Activated naive CD8-positive, alpha-beta T cell treated with anti-CD3 and anti-CD28 coated beads, Interleukin-2, amount 50 U/mL, for 24 hours (primary cell): Measurements from ENCODE around the gene KANK4.
"Not testable (repeated sequence)": the region's sequence is repeated elsewhere in the genome, so short reads cannot be mapped to it uniquely, and the experiment has no call there.

ENCODE experiments used
- ATAC-seq: fragments of 150-1000 bp; cut with Tn5 transposase; one replicate; pipeline ENCODE4 v1.10.0; 2021
- DNase-seq: peaks from one replicate; pipeline ENCODE4 v3.0.0; 2021
- H3K27ac Mint-ChIP-seq: one replicate; pipeline ENCODE4 v1.8.0; 2021; ENCODE audit warnings: mild to moderate bottlenecking, mixed read lengths
- H3K27me3 Mint-ChIP-seq: one replicate; pipeline ENCODE4 v1.8.0; 2021; ENCODE audit warnings: mixed read lengths
- H3K36me3 Mint-ChIP-seq: one replicate; pipeline ENCODE4 v1.8.0; 2021; ENCODE audit warnings: low read depth, mixed read lengths
- H3K4me1 Mint-ChIP-seq: one replicate; pipeline ENCODE4 v1.8.0; 2021; ENCODE audit warnings: mixed read lengths
- H3K4me3 Mint-ChIP-seq: one replicate; pipeline ENCODE4 v1.8.0; 2021; ENCODE audit warnings: mild to moderate bottlenecking, moderate library complexity, mixed read lengths
- H3K9me3 Mint-ChIP-seq: one replicate; pipeline ENCODE4 v1.8.0; 2021; ENCODE audit warnings: mixed read lengths

KANK4 gene

DNA sequence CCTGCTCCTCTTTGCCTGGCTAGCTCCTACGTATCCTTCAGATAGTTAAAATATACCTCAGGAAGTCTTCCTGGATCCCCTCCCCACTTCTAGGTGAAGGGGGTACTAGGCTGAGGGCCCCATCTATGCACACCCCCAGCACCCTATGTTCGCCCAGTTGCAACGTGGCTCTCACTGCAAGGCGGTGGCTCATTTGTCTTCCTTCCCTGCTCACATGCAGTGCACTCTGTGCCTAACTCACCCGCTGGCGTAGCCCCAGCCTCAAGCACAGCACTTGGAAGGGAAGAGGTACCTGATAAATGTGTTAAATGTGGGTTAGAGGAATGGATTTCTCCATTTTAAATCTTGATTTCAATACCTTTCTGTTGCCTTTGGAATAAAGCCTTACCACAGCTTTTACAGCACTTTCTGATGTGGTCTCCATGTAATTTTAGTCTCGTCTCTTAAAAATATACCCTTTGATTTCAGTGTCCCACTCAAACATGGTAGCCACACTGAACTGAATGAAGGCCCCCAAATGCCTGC, 85.2 kb downstream of the KANK4 start:
- H3K27ac Mint-ChIP-seq: no peak overlapping the region

DNA sequence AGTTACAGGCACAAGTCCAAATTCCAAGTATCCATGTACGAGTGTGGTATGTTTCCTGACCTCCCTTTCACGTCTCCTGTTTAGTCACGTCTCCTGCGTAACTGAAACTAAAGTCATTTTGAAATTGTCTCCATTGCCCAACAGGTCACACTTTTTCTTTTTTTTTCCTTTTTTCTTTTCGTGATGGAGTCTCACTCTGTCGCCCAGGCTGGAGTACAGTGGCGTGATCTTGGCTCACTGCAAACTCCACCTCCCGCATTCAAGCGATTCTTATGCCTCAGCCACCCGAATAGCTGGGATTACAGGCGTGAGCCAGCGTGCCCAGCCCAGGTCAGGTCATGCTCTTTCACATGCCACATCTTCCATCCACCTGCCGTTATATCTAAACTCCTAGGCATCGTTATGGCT, 86.4 kb downstream of the KANK4 start:
- Mint-ChIP-seq H3K36me3 (no peaks in the 10 kb centered on the region), H3K27me3 (no peaks in the 10 kb centered on the region), H3K4me1 (no peaks in the 10 kb centered on the region), H3K4me3 (no peak overlapping the region), H3K27ac (no peak overlapping the region), H3K9me3 (no peaks in the 10 kb centered on the region)
- ATAC-seq (no peak), DNase-seq (no peak)

More for the DNA sequence above, 85.2 kb downstream of the KANK4 start:
- Mint-ChIP-seq H3K9me3 (no peaks in the 10 kb centered on the region), H3K4me1 (no peaks in the 10 kb centered on the region), H3K36me3 (no peaks in the 10 kb centered on the region), H3K27me3 (no peaks in the 10 kb centered on the region), H3K4me3 (no peak overlapping the region)
- DNase-seq: no peak
- ATAC-seq: no peak

DNA sequence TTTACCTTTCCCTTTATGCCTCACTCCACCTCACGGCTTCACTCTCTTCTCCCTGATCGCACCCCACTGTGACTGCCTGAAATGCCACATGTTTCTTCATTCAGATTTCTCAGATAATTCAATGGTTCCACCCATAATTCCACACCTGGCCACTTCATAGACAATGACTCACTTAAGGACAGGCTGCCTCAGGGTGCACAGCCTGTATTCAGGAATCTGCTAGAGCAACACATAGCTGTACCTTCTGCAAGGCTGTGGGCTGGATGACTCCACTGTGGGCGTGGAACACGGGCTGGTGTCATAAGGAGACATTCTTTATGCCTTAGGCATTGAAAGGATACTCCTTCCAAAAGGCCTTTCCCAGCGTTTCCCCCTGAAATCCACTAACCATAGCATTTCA, 88.5 kb downstream of the KANK4 start:
- no peak overlapping the region for H3K27ac Mint-ChIP-seq
- no peaks in the 10 kb centered on the region for H3K36me3 Mint-ChIP-seq
- ATAC-seq (no peak), DNase-seq (no peak)
- no peaks in the 10 kb centered on the region for H3K27me3 Mint-ChIP-seq
- no peaks in the 10 kb centered on the region for H3K9me3 Mint-ChIP-seq
- no peaks in the 10 kb centered on the region for H3K4me1 Mint-ChIP-seq
- H3K4me3 Mint-ChIP-seq: no peak overlapping the region

DNA sequence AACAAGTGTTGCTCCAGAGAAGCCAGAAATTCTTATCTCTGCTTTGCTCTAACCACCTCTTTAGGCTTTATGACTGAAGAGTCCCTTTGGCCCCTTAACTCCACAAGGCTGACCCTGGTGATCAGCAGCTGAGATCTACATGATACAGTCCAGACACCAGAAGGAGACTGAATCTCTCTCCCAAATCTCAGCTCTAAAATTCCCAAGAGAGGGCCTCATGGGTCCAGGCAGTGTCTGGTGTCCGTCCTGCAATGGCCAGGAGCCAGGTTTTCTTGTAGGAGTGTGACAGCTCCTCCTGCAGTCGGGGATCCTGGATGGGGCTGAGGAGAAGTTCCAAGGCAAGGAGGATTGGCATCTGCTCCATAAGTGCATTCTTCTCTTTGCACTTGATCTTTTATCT, 89.3 kb downstream of the KANK4 start:
- Mint-ChIP-seq H3K27ac (no peak overlapping the region), H3K9me3 (no peaks in the 10 kb centered on the region), H3K4me1 (no peaks in the 10 kb centered on the region), H3K4me3 (no peak overlapping the region), H3K27me3 (no peaks in the 10 kb centered on the region), H3K36me3 (no peaks in the 10 kb centered on the region)
- DNase-seq (no peak), ATAC-seq (no peak)

DNA sequence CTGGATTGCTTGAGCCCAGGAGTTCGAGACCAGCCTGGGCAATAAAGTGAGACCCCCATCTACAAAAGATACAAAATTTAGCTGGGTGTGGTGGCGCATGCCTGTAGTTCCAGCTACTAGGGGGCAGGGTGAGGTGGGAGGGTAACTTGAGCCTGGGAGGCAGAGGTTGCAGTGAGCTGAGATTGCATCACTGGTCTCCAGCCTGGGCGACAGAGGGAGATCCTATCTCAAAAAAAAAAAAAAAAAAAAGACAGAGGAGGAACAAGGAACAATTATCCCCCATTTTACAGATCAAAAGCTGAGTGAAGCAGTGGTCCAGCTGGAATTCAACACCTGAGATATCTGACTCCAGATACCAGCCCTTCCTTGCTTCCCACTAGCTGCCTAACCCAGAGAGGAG, 89.8 kb downstream of the KANK4 start:
- H3K4me3 Mint-ChIP-seq: no peak overlapping the region
- ATAC-seq: no peak
- no peaks in the 10 kb centered on the region for H3K9me3 Mint-ChIP-seq
- no peak overlapping the region for H3K27ac Mint-ChIP-seq
- no peaks in the 10 kb centered on the region for H3K36me3 Mint-ChIP-seq
- no peak for DNase-seq
- H3K4me1 Mint-ChIP-seq: no peaks in the 10 kb centered on the region
- H3K27me3 Mint-ChIP-seq: no peaks in the 10 kb centered on the region

DNA sequence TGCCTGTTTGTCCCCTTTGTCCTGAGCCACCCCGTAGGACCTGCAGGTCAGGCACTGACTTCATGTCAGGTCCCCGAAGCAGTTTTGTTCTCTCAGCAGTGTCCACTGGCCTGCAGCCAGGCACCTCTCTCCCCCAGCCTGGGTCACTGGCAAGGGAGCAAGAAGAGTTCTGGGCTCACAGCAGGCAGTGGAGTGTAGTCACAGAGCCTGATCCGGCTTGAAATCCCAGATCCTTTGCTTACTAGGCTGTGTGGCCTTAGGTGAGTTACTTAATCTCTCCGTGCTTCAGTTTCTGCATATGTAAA, 90.4 kb downstream of the KANK4 start:
- Mint-ChIP-seq H3K4me3 (no peak overlapping the region), H3K9me3 (no peaks in the 10 kb centered on the region), H3K36me3 (no peaks in the 10 kb centered on the region), H3K4me1 (no peaks in the 10 kb centered on the region), H3K27ac (no peak overlapping the region), H3K27me3 (no peaks in the 10 kb centered on the region)
- DNase-seq: no peak
- no peak for ATAC-seq

DNA sequence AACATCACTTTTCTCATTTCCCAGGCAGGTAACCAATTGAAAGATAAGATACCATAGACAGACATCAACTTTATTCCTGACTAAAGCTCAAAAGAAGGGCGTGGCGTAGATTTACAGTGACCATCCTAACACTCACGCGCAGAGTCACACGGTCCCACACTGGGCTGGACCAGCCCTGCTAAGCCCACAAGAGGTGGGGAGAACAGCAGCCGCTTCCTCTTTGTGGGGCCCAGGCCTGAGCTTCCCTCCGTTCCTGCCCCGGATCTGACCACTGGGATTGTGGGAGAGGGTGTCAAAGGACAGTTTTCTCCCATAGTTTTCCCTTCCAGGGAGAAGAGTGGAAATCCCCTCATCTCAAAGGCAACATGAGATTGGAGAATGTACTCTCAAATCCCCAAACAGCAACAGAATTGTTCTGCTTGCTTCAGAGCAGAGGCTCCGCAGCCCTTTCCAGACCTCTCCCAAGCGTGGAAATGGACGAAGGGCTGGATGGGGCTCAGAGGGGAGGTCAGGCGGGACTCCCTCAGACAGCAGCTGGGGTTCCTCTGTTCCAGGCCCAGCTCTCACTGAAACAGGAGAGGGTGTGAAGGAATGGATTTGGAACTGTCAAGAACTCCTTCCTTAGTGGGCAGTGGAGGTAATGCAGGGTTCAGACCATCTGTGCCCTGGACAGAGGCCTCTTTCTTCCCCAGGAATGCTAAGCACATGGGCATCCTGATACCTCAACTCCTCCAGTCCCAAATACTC, 90.9 kb downstream of the KANK4 start:
- H3K27ac Mint-ChIP-seq: no peak overlapping the region
- no peaks in the 10 kb centered on the region for H3K4me1 Mint-ChIP-seq
- H3K4me3 Mint-ChIP-seq: no peak overlapping the region
- DNase-seq (no peak), ATAC-seq (no peak)
- no peaks in the 10 kb centered on the region for H3K27me3 Mint-ChIP-seq
- H3K36me3 Mint-ChIP-seq: no peaks in the 10 kb centered on the region
- H3K9me3 Mint-ChIP-seq: no peaks in the 10 kb centered on the region

DNA sequence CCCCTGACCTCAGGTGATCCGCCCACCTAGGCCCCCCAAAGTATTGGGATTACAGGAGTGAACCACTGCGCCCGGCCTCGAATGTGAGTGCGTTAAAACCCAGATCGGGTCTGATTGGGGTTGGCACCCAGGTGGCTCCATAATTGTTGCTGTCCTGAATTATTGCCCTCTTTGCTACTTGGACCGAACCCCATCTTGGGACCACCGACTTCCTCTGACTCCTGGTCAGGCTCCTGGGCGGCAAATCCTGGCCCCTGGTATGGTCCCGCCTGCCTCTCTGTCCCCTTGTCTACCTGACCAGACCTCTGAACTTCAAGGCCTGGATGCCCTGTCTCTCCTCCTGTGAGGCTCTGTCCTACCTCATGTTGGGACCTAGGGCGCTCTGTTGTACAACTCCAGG, 91.7 kb downstream of the KANK4 start:
- Mint-ChIP-seq H3K4me3 (no peak overlapping the region), H3K4me1 (no peaks in the 10 kb centered on the region), H3K36me3 (no peaks in the 10 kb centered on the region), H3K27me3 (no peaks in the 10 kb centered on the region), H3K9me3 (no peaks in the 10 kb centered on the region), H3K27ac (no peak overlapping the region)
- ATAC-seq: no peak
- DNase-seq: no peak

DNA sequence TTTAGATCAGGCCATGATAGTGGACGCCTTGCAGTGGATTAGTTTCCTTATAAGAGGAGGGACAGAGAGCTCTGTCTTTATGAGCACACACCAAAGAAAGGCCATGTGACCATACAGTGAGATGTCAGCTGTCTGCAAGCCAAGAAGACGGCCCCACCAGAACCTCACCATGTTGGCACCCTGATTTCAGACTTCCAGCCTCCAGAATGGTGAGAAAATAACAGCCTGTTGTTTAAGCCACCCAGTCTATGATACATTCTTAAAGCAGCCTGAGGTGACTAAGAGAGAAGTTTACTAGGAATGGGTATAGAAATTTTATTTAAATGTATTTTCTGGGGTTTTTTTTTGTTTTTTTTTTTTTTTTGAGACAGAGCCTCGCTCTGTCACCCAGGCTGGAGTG, 95.1 kb downstream of the KANK4 start:
- Mint-ChIP-seq H3K27ac (no peak overlapping the region), H3K4me3 (no peak overlapping the region), H3K27me3 (no peaks in the 10 kb centered on the region), H3K9me3 (no peaks in the 10 kb centered on the region), H3K4me1 (no peaks in the 10 kb centered on the region), H3K36me3 (no peaks in the 10 kb centered on the region)
- no peak for ATAC-seq
- DNase-seq: no peak

DNA sequence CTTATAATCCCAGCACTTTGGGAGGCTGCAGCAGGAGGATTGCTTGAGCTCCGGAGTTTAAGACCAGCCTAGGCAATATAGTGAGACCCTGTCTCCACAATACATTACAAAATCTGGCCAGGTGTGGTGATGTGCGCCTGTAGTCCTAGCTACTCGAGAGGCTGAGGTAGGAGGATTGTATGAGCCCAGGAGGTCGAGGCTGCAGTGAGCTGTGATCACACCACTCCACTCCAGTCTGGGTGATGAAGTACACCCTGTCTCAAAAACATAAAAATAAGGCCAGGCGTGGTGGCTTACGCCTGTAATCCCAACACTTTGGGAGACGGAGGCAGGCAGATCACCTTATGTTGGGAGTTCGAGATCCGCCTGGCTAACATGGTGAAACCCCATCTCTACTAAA, 96.9 kb downstream of the KANK4 start:
- H3K9me3 Mint-ChIP-seq: no peaks in the 10 kb centered on the region
- DNase-seq (no peak), ATAC-seq (no peak)
- H3K4me3 Mint-ChIP-seq: no peak overlapping the region
- H3K4me1 Mint-ChIP-seq: no peaks in the 10 kb centered on the region
- H3K27me3 Mint-ChIP-seq: no peaks in the 10 kb centered on the region
- no peaks in the 10 kb centered on the region for H3K36me3 Mint-ChIP-seq
- H3K27ac Mint-ChIP-seq: no peak overlapping the region

DNA sequence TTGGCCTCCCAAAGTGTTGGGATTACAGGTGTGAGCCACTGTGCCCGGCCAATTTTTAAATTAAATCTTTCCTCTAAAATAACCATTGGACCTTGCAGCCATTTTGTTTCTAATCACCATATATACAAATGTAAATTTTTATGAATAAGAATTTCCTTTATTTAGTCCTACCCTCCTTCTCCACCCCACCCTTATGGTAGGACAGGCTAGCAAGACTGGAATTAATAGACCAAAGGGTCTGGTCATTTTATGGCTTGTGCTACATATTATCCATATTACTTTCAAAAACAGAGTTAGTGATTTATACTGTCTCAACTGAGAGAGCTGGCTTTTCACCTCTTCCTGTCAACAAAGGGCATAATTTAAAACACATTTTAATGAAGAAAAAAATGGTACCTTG, 98.1 kb downstream of the KANK4 start:
- Mint-ChIP-seq H3K27ac (no peak overlapping the region), H3K4me1 (no peaks in the 10 kb centered on the region), H3K36me3 (no peaks in the 10 kb centered on the region), H3K9me3 (no peaks in the 10 kb centered on the region), H3K27me3 (no peaks in the 10 kb centered on the region), H3K4me3 (no peak overlapping the region)
- DNase-seq (no peak), ATAC-seq (no peak)

DNA sequence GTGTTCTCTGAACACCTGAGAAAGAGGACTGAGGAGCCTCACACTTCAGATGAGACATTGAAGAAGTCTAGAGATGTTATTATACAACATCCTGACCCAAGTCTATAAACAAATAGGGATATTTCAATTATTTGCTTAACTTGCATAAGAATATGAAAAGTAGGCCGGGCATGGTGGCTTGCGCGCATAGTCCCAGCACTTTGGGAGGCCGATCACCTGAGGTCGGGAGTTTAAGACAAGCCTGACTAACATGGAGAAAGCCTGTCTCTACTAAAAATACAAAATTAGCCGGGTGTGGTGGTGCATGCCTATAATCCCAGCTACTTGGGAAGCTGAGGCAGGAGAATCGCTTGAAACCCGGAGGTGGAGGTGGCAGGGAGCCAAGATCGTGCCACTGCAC, 98.8 kb downstream of the KANK4 start:
- ATAC-seq, H3K36me3 Mint-ChIP-seq, H3K9me3 Mint-ChIP-seq: not testable (repeated sequence)

DNA sequence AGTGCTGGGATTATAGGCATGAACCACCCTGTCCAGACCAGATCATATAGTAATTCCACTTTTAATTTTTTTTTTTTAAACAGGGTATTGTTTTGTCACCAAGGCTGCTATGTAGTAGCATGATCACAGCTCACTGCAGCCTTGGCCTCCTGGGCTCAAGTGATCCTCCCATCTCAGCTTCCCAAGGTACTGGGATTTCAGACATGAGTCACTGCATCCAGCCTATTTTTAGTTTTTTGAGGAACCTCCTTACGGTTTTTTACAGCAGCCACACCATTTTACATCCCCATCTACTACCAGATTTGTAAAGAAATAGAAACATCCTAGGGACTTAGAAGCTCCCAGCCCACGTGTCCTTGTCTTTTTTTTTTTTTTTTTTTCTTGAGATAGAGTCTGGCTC, 100.6 kb downstream of the KANK4 start:
- no peak for DNase-seq
- Mint-ChIP-seq H3K27ac (no peak overlapping the region), H3K36me3 (no peaks in the 10 kb centered on the region), H3K27me3 (no peaks in the 10 kb centered on the region), H3K4me1 (no peaks in the 10 kb centered on the region), H3K9me3 (no peaks in the 10 kb centered on the region), H3K4me3 (no peak overlapping the region)
- ATAC-seq: no peak

More for the DNA sequence above, 98.8 kb downstream of the KANK4 start:
- not testable (repeated sequence) for H3K27me3 Mint-ChIP-seq, H3K4me1 Mint-ChIP-seq, H3K27ac Mint-ChIP-seq, DNase-seq, H3K4me3 Mint-ChIP-seq

DNA sequence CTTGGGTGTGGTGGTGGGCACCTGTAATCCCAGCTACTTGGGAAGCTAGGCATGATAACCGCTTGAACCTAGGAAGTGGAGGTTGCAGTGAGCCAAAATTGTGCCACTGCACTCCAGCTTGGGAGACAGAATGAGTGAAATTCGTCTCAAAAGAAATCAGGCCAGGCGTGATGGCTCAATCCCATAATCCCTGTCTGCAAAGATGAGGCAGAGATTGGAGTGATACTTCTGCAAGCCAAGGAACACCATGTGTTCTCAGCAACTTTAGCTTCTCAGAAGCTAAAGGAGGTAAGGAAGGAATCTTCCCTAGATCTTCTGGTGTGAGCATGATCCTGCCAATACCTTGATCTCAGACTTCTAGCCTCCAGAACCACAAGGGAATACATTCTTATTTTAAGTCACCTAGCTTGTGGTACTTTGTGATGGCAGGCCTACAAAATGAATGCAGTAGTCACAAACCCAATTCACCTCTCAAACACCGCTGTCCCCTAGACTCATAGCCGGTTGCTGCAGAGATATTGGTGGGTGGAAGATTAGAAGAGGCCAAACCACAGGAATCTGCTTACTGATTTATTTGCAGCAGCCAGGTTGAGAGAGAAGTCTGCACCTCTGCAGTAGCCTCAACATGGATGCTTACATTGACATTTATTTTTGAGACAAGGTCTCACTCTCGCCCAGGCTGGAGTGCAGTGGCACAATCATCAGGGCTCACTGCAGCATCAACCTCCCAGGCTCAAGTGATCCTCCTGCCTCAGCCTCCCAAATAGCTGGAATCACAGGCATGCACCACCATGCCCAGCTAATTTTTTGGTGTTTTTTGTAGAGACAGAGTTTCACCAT, 105.9 kb downstream of the KANK4 start:
- Mint-ChIP-seq H3K4me1 (peaks cover 1% of the 10 kb centered on the region), H3K4me3 (no peak overlapping the region), H3K9me3 (peaks cover 17% of the 10 kb centered on the region), H3K27ac (no peak overlapping the region), H3K36me3 (no peaks in the 10 kb centered on the region), H3K27me3 (peaks cover 1% of the 10 kb centered on the region)
- no peak for ATAC-seq
- no peak for DNase-seq

DNA sequence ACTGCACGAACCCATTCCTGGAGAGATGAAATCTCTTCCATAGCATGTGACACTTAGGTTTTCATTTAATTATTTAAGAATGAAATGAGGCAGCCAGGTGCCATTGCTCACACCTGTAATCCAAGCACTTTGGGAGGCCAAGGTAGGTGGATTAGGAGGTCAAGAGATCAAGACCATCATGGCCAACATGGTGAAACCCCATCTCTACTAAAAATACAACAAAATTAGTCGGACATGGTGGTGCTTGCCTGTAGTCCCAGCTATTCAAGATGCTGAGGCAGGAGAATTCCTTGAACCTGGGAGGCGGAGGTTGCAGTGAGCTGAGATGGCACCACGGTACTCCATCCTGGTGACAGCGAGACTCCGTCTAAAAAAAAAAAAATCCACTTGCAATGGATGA, 106.8 kb downstream of the KANK4 start:
- no peaks in the 10 kb centered on the region for H3K36me3 Mint-ChIP-seq
- peaks cover 1% of the 10 kb centered on the region for H3K4me1 Mint-ChIP-seq
- no peak for ATAC-seq

More for the DNA sequence above, 106.8 kb downstream of the KANK4 start:
- Mint-ChIP-seq H3K9me3 (peaks cover 17% of the 10 kb centered on the region), H3K27ac (no peak overlapping the region), H3K4me3 (no peak overlapping the region), H3K27me3 (peaks cover 1% of the 10 kb centered on the region)
- no peak for DNase-seq
